ENCODE results near the gene CFAP141.
A peak's percentile ranks its signal among the peaks of the same experiment; 100 is the strongest.

CFAP141 gene

GRCh38 chr1:154221278-154222001 lies 15.3 kb upstream of the CFAP141 start:
- CTCF ChIA-PET, result interaction anchor here (1.3 to 2.3 kb wide), 4 partner anchors 21 to 51 kb away, joined by 3 to 8 read pairs (median 4); no protein-coding TSS in a partner anchor
- DNase-seq (ENCODE audit: extremely low spot score), result peak; percentile 69
- no peak for TF ChIP-seq CTCF (IDR thresholded peaks at IDR 0.05; ENCODE audit: control extremely low read depth, extremely low read depth, low read depth, missing control alignments)
- POLR2A ChIA-PET, result interaction anchor here (0.5 to 1.5 kb wide), 7 partner anchors 26 to 1690 kb away, joined by 3 to 4 read pairs (median 3); partner anchors contain the start of genes RIT1 and RPS27

DNA sequence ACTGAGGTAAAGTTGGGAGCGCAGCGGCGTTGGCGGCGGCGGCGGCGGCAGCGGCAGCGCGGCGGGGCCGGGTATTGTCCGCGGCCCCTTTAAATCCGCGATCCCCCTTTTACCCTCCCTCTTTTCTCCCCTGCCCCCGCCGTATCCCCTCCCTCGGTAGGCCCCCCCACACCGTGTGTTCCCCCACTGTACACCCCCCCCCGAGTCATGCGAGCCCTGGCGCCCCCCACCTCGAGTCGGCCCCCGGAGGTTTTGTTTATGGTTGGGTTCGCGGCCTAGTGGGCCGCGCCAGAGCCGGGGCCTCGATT lies 14.8 kb upstream of the CFAP141 start:
- no peak for DNase-seq (ENCODE audit: extremely low spot score)
- TF ChIP-seq CTCF (IDR thresholded peaks at IDR 0.05; ENCODE audit: control extremely low read depth, extremely low read depth, low read depth, missing control alignments), result no peak
- POLR2A ChIA-PET, result interaction anchor here (0.5 to 1.3 kb wide), 8 partner anchors 10 to 231 kb away, joined by 3 to 7 read pairs (median 4); partner anchors contain the start of gene RPS27
- CTCF ChIA-PET, result interaction anchor here (1.1 to 2.3 kb wide), 3 partner anchors 21 to 51 kb away, joined by 3 to 8 read pairs (median 4); no protein-coding TSS in a partner anchor

- ChIA-PET CTCF (interaction anchor here (1.1 to 2.3 kb wide), 4 partner anchors 20 to 108 kb away, joined by 3 to 8 read pairs (median 4); no protein-coding TSS in a partner anchor), POLR2A (interaction anchor here (0.5 to 1.3 kb wide), 5 partner anchors 9 to 141 kb away, joined by 3 to 7 read pairs (median 4); no protein-coding TSS in a partner anchor)
- TF ChIP-seq CTCF (IDR thresholded peaks at IDR 0.05; ENCODE audit: control extremely low read depth, extremely low read depth, low read depth, missing control alignments), result no peak
- DNase-seq (ENCODE audit: extremely low spot score), result peak; percentile 96
Observed at GRCh38 chr1:154220071-154220969, 14.2 kb upstream of the CFAP141 start, which contains the start of gene UBAP2L. Gene UBAP2L, plus strand, starts transcription at chr1:154220955. Its CDS starts 4,169 bp downstream, at chr1:154225124.

GRCh38 chr1:154219541-154219940 lies 13.4 kb upstream of the CFAP141 start:
- no peak for TF ChIP-seq CTCF (IDR thresholded peaks at IDR 0.05; ENCODE audit: control extremely low read depth, extremely low read depth, low read depth, missing control alignments)
- ChIA-PET CTCF (interaction anchor here (1.2 to 2.3 kb wide), 8 partner anchors 12 to 115 kb away, joined by 3 to 8 read pairs (median 4); no protein-coding TSS in a partner anchor), POLR2A (interaction anchor here (0.6 to 1.3 kb wide), 3 partner anchors 26 to 198 kb away, joined by 3 to 7 read pairs (median 4); no protein-coding TSS in a partner anchor)

DNA sequence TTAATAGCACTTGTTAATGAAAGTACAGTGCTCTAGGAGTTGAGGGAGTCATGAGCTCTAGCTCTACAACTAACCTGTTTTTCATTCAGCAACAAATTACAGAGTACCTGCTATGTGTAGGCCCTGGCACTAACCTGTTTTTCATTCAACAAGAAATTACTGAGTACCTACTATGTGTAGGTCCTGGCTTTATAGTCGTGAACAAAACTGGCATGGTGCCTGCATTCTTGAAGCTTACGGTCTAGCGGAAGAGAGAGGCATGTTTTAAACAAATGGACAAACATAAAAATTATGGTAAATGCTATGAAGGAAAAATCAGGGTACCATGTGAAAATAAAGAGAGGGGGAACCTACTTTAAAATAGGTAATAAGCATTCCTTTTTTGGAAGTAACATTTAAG lies 12.4 kb upstream of the CFAP141 start:
- ChIA-PET POLR2A (interaction anchor here (0.6 kb wide), 1 partner anchor 406 kb away, joined by 5 read pairs; no protein-coding TSS in a partner anchor), CTCF (interaction anchor here (0.8 to 2.3 kb wide), 11 partner anchors 11 to 328 kb away, joined by 3 to 7 read pairs (median 3); no protein-coding TSS in a partner anchor)
- no peak for DNase-seq (ENCODE audit: extremely low spot score)
- TF ChIP-seq CTCF (IDR thresholded peaks at IDR 0.05; ENCODE audit: control extremely low read depth, extremely low read depth, low read depth, missing control alignments), result no peak

More at GRCh38 chr1:154219541-154219940, 13.4 kb upstream of the CFAP141 start:
- no peak for DNase-seq (ENCODE audit: extremely low spot score)

DNA sequence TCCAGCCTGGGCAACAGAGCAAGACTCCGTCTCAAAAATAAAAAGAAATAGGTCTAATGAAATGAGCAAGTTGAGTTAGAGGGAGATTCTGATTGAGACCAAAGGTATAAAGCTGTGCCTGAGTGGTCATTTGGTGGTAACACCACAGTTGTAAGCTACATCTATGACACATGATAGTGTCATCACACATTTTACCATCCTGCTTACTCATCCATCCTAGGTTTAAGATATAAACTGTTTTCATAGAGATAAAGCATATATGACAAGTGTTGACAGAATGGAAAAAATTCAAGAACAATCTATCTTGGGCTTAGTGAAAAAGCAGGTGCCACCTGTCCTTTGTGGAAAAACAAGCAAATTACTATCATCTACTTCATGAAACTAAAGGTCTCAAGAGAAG lies 7.1 kb upstream of the CFAP141 start:
- no peak for TF ChIP-seq CTCF (IDR thresholded peaks at IDR 0.05; ENCODE audit: control extremely low read depth, extremely low read depth, low read depth, missing control alignments)
- CTCF ChIA-PET, result interaction anchor here (1.4 to 2.1 kb wide), 3 partner anchors 9 to 29 kb away, joined by 3 to 8 read pairs (median 6); no protein-coding TSS in a partner anchor
- POLR2A ChIA-PET, result no interaction called here
- DNase-seq (ENCODE audit: extremely low spot score), result no peak
